Smooth muscle cell of the pulmonary artery (primary cell): Measurements from ENCODE around the gene ZNF436. TPM values are rescaled to one million over a fixed set of nuclear protein-coding genes. Genes with fewer than 3 reads are reported as not detected.

Experiments used
- total RNA-seq: library from RNA; depleted of rRNA; stranded (reverse); fragments of >200 nt; gene quantifications from 2 replicates; pipeline ENCODE4 v1.2.3, GENCODE V29; 2014

ZNF436 gene
- total RNA-seq = 16.0 and 20.3 TPM in 2 replicates

DNA sequence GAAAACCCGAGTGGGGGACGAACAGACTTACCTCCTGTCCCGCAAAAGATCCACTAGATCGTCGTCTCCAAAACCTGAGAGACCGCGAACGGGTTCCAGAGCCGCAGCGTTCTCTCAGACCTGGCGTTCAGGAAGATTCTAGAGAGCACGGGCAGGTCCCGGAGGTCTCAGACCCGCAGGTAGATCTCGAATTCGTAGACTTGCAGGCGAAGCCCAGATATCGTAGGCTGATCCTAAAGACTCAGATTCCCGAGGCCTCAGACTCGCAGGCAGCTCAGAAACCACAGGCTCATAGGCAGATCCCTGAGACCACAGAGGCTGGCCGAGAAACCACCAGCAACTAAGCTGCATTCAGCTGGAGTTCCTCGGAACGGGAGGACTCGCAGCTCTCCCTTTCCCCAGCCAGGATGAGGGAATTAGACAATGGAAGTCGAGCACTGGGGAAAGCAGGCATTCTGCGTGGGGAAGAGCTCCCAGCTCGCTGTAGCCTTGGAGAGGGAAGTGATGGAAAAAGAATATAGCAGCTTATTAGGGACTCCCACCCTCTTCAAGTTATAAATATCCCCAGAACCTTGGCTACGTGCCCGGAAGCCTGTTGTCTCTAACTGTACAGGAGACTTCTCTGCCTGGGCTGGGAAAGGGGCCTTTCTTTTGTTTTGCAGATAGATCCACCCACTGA is at the start of gene ZNF436:
Gene ZNF436 (minus strand): TSS at position 502 of the 679 bp plus-strand sequence. CDS start 1,831 bp downstream, outside the sequence.

DNA sequence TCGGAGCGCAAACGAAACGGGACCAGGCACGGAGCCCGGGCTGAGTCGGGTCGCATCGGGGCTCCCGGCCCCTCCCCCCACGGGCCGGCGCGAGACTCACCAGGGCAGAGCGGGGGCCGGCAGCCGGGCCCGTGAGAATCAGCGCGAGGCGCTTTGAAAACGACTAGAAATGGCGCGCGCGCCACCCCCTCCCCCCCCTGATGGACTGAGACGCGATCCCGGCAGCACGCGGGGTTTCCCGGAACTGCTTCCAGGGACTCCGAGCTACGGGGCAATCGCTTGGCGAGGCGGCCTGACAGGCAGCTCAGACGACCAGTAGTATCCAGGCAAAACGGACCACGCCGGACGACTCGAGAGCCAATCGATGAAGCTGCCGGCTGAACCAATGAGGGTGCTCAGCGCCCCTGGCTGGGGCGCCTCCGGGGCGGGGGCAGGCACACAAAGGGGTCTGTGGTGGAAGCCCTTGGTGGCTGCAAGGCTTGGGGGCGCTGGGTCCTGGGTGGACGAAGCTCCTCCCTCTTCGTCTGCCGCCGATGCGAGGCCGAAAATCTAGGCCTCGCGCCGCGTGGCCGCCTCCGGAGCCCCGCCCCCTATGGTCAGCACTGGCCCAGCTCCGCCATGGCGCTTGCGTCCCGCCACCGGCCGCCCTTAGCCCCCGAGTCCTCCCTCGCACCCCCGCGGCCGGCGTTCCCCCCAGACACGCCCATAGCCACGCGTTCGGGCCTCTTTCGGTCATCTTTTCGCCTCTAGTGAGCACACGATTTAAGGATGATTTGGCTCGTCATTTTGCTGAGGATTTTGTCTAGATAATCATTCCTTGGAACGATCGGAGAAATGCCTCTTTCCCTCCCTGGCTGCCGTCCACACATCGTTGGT is 25.3 kb downstream of the ZNF436 start, which contains the start of gene HNRNPR:
Gene HNRNPR (minus strand): TSS at position 174 of the 876 bp plus-strand sequence. CDS start 3,276 bp downstream, outside the sequence.

Other genes starting within 250 kb of the ZNF436 start
- 21.0 and 26.5 TPM in 2 replicates for gene LUZP1, start 201.0 kb downstream of the ZNF436 start, total RNA-seq
- gene HTR1D, start 152.3 kb downstream of the ZNF436 start, total RNA-seq = not detected in 2 replicates
- gene HNRNPR, start 25.6 kb downstream of the ZNF436 start, total RNA-seq = 54.5 and 60.1 TPM in 2 replicates
- gene TCEA3, start 54.9 kb upstream of the ZNF436 start, total RNA-seq = 18.0 and 20.0 TPM in 2 replicates
- 29.4 and 39.1 TPM in 2 replicates for gene ASAP3, start 114.3 kb upstream of the ZNF436 start, total RNA-seq
- 0.13 and 0.39 TPM in 2 replicates for gene E2F2, start 161.4 kb upstream of the ZNF436 start, total RNA-seq
- gene ID3, start 189.7 kb upstream of the ZNF436 start, total RNA-seq = 104 and 205 TPM in 2 replicates